ENCODE measurements around the gene SYT1. TPM values are rescaled to one million over a fixed set of nuclear protein-coding genes. Genes with fewer than 3 reads are reported as not detected.

The SYT1 gene
- total RNA-seq, 2 donors from 2014 or later: 1.0 to 22.7 TPM

DNA sequence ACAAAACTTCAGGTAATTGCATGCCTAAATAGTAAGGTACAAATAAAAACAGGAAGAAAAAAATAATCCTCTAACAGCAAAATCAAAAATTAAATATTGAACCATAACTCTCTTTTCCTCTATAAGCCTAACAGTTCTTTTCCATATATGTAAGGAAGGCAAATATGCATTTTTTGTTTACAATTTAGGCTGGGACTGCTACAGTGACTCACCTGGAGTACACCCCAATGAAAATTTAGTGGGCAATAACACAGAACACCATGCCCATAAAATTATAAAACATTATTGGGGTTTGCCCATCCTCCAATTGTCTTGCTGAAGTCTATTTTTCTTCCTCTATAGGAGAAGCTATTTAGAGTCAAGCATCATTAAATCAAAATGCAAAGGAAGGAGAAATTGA lies 549.2 kb downstream of the SYT1 start:
- Histone ChIP-seq H3K27ac (no peak overlapping the region), H3K9me3 (no peaks in the 10 kb centered on the region), H3K4me1 (peaks cover 6% of the 10 kb centered on the region), H3K4me3 (no peak overlapping the region), H3K27me3 (no peaks in the 10 kb centered on the region), H3K36me3 (replicated peaks in 1 of 2; ENCODE audit: insufficient read depth in 1 of 2, low read depth in 2 of 2) (no peaks in the 10 kb centered on the region)
- ATAC-seq: no peak
- intact Hi-C loops (cut with DNase I): loop anchor here (10.0 kb wide), 1 partner anchor 331 kb away; no protein-coding TSS in a partner anchor
- DNase-seq: no peak
- no peak for TF ChIP-seq POLR2A (IDR thresholded peaks at IDR 0.05)
- TF ChIP-seq, protein P1, sequence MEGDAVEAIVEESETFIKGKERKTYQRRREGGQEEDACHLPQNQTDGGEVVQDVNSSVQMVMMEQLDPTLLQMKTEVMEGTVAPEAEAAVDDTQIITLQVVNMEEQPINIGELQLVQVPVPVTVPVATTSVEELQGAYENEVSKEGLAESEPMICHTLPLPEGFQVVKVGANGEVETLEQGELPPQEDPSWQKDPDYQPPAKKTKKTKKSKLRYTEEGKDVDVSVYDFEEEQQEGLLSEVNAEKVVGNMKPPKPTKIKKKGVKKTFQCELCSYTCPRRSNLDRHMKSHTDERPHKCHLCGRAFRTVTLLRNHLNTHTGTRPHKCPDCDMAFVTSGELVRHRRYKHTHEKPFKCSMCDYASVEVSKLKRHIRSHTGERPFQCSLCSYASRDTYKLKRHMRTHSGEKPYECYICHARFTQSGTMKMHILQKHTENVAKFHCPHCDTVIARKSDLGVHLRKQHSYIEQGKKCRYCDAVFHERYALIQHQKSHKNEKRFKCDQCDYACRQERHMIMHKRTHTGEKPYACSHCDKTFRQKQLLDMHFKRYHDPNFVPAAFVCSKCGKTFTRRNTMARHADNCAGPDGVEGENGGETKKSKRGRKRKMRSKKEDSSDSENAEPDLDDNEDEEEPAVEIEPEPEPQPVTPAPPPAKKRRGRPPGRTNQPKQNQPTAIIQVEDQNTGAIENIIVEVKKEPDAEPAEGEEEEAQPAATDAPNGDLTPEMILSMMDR (IDR thresholded peaks at IDR 0.05): no peak

GRCh38 chr12:79414252-79414651 lies 549.7 kb downstream of the SYT1 start:
- no peak for TF ChIP-seq POLR2A (IDR thresholded peaks at IDR 0.05)
- TF ChIP-seq, protein P1 (IDR thresholded peaks at IDR 0.05): no peak
- Histone ChIP-seq H3K9me3 (no peaks in the 10 kb centered on the region), H3K27me3 (no peaks in the 10 kb centered on the region), H3K4me1 (peaks cover 6% of the 10 kb centered on the region), H3K36me3 (replicated peaks in 1 of 2; ENCODE audit: insufficient read depth in 1 of 2, low read depth in 2 of 2) (no peaks in the 10 kb centered on the region), H3K27ac (no peak overlapping the region), H3K4me3 (no peak overlapping the region)
- WGBS, 2 donors: 77 to 85% methylated on average over 2 of the region's 2 CpGs
- intact Hi-C loops (cut with DNase I): loop anchor here (10.0 kb wide), 1 partner anchor 331 kb away; no protein-coding TSS in a partner anchor
- DNase-seq: no peak
- no peak for ATAC-seq

DNA sequence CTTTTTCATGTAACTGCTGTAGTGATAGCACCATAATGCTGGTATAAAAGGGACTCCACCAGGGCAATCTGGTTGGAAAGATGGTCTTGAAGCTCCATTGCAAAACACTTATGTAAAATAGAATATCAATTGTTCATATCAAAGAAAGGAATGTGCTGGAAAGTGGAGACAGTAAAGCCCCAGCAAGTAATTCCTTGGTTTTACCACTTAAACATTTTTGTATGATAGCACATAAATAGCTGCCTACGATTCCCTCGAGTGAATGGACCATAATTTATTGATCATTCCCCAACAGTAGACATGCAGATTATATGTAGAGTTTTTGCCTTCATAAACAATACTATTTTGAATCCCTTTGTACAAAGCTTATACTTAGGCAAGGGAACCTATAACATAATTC lies 550.7 kb downstream of the SYT1 start:
- DNase-seq (no peak), ATAC-seq (no peak)
- 31 to 42% methylated on average over 2 of the region's 2 CpGs for WGBS, 2 donors
- no peak for TF ChIP-seq POLR2A (IDR thresholded peaks at IDR 0.05)
- TF ChIP-seq, protein P1 (IDR thresholded peaks at IDR 0.05): no peak
- Histone ChIP-seq H3K4me3 (no peak overlapping the region), H3K36me3 (replicated peaks in 1 of 2; ENCODE audit: insufficient read depth in 1 of 2, low read depth in 2 of 2) (no peaks in the 10 kb centered on the region), H3K4me1 (peaks cover 11% of the 10 kb centered on the region), H3K27me3 (no peaks in the 10 kb centered on the region), H3K27ac (peak overlapping the region in 1 of 4 donors; percentile 39), H3K9me3 (no peaks in the 10 kb centered on the region)
- intact Hi-C loops (cut with DNase I): loop anchor here (10.0 kb wide), 1 partner anchor 329 kb away; no protein-coding TSS in a partner anchor

DNA sequence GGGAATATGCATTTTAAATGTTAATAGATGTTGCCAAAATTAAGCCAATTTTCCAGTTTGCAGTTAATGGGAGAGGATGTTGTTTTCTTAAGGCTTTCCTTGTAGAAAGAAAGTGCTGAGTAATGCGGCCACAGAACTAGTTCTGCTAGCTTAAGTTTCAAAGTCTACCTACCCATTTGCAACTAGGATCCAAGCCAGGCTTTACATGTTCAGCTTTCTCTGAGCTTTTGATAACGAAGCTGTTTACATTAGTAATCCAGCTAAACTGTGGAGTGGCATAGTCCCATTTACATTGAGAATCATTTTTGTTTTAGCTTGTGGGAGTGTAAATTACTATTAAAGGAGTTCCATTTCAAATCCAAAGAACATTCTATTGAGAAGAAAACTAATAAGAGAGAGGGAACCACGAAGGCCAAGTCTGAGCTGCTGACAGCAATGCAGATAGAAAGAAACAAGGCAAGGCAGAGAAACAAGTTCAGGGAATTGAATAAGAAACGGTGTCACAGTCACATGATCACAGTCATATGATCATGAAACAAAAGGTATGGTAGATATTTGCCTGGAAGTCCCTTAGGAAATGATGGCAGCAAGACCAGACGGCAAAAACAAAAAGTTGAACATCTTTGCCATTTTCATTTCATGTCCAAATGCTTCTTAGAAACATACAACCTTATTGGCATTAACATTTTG lies 551.3 kb downstream of the SYT1 start:
- no peaks in the 10 kb centered on the region for H3K9me3 ChIP-seq
- peaks cover 13% of the 10 kb centered on the region for H3K4me1 ChIP-seq
- WGBS, 2 donors: 25 to 36% methylated on average over 5 of the region's 5 CpGs
- peak; percentile 80 for ATAC-seq
- H3K36me3 ChIP-seq (replicated peaks in 1 of 2; ENCODE audit: insufficient read depth in 1 of 2, low read depth in 2 of 2): no peaks in the 10 kb centered on the region
- H3K27ac ChIP-seq: peak overlapping the region in 2 of 4 donors; percentile 39 to 40
- no peaks in the 10 kb centered on the region for H3K27me3 ChIP-seq
- no peak overlapping the region for H3K4me3 ChIP-seq
- TF ChIP-seq, protein P1 (IDR thresholded peaks at IDR 0.05): no peak
- TF ChIP-seq POLR2A (IDR thresholded peaks at IDR 0.05): no peak
- intact Hi-C loops (cut with DNase I): loop anchor here (10.0 kb wide), 1 partner anchor 329 kb away; no protein-coding TSS in a partner anchor
- peak in 3 of 4 donors; percentile 34 to 57 (median 54) for DNase-seq
